ENCODE results near the gene SNUPN.

GRCh38 chr15:75656331-75656730 lies 30.8 kb upstream of the SNUPN start:
- TF ChIP-seq CTCF (conservative IDR thresholded peaks at IDR 0.05; ENCODE audit: low read depth, low read length) (no peak), EZH2 (IDR thresholded peaks at IDR 0.05; ENCODE audit: borderline replicate concordance, low read depth, low read length, poor library complexity, severe bottlenecking) (no peak)

Measured in A673 (cell line).